HS-27A (cell line): ENCODE data around the gene RANGAP1.

Source experiments
- DNase-seq: peaks from one replicate; pipeline ENCODE4 v3.0.0-alpha.2; 2012; ENCODE audit warnings: low read depth, missing footprints

RANGAP1 gene

DNA sequence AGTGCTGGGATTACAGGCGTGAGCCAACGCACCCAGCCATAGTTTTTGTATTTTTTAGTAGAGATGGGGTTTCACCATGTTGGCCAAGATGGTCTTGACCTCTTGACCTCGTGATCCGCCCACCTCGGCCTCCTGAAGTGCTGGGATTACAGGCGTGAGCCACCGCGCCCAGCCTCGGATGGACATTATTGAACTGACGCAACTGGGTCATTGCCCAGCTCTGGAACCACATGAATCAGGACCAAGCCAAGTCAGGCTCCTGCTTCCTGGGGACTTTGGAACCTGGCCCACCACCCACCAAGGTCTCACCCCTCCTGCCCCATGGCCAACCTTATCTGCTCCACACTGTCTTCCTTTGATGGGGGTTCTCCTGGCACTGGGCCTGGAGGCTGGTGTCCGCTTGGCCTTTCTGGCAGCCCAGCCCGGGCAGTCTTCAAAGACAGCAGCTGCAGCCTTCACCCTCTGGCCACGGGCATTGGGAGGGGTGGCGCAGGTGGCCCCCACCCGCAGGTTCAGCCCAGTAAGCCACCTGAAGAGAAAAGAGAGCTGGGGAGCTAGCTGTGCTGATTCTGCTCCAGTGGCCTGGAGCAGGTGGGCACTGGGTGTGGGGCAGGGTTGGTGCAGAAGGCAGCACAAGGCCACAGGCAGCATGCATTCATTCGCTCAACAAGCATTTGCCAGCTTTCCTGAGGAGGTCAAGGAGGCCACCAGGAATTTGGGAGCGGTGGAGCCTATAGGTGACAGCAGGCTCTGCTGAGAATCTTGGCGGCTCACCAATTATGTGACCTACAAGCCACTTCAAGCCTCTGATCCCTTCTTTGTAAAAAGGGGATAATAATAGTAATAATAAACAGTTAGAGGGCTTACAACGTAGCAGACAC lies 50.9 kb downstream of the RANGAP1 start:
- DNase-seq: no peak

DNA sequence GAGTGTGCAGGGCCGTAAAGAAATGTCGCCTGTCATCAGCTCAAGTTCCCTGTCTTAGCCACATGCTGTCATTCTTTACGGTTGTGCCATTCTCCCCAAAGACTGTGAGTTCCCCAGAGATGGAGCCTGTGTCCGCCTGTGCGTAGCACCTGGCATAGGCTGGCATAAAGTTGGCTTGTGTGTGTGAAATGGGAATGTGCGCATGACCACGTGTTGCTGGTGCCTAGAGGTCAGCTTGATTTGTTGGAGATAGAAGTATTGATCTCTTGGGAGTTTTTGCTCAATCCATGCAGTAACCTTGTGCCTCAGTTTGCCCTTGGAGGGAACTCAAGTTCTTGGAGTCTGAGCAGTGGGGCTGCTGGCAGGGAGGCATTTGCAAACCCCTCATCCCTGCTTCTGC lies 54.6 kb downstream of the RANGAP1 start:
- DNase-seq: no peak

DNA sequence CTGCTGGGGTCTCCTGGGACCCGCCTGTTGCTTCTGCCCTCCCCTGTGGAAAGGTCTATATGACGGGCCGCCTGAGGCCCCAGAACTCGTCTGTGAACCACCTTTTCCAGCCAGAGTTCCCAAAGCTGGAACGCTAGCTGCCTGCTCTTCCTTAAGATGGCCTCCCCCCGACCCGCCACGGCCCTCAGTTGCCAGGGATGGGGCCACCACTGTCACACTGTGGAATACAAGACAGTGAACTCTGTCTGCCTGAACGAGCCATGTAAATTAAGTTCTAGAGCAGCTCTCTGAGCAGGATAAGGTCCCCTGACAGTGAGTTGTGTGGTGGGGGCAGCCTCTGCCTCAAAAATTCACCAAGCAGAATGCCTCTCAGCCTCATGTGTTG lies 55.6 kb downstream of the RANGAP1 start:
- no peak for DNase-seq

DNA sequence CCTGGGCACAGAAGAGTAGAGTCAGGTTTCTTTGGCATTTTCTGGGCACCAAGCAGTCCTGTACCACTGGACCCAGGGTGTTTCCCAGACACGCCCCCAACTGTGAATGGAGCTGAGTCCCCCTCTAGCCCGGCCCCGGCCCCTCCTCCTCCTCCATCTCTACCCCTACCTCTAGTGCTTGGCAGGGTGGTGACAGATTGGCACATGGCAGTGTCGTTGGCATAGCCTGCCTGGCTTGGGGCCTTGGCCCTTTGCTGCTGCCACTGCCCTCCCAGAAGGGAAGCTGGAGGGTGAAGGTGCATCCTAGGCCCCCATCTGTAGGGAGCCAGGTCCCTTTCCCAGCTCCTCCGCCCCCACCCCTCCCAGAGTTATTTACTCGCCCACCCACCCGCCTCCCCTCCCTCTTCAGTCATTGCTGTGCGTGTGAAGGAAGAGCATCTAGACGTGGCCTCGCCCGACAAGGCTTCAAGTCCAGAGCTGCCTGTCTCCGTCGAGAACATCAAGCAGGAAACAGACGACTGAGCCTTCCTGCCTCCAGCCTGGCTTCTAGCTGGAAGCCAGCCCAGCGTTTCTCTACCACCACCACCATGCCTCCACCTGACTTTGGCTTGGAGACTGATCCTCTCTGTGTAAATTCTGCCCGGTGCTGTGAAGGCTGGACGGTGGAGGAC lies 56.1 kb downstream of the RANGAP1 start:
- DNase-seq: no peak

DNA sequence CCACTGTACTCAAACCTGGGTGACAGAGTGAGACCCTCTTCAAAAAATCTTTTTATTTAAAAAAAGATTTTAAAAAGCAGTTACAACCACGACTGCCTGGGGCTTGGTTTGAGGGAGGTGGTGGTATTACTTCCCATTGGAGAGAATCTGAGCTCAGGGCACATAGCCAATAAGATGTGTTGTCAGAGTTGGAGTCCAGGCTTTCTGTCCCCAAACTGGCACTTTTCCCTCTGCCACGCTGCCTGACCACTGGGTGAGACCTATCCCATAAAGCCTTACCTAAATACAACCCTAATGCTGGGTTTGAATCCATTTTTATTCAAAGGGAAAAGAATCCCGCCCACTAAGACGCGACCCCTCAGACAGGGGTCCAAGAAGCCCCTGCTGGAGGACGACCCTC lies 56.8 kb downstream of the RANGAP1 start:
- DNase-seq: no peak

DNA sequence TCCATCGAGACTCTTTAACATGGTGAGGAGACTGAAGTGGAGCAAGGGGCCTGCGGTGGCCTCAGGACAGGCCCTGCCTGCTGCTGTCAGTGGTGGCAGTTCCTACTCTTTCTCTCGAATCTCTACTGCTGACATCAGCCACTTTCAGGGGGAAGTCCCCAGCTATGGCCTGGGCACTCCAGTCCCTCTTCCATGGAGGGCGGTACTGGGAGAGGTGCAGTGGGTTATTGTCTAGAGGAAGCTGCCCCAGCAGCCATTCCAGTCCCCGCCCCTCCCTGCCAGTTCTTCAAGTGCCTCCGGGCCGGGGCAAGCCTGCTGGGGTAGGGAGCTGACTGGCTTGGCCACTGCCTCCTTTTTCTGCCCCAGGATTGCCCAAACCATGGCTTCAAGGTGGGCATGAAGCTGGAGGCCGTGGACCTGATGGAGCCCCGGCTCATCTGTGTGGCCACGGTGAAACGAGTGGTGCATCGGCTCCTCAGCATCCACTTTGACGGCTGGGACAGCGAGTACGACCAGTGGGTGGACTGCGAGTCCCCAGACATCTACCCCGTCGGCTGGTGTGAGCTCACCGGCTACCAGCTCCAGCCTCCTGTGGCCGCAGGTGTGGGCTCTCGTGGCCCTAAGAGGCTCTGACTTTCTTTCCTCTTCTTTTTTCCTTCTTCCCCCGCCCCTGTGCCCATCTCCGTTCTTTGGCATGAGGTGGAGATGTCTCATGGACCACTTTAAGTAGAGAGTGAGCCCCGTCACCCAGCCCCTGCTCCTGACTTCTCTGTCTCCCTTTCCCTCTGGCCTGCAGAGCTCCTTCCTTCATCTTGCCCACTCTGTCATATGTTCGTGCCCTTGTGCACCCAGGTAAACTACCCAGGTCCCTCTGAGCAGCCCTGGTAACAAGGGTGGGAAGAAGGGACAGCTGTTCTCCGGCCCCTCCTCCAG lies 59.0 kb downstream of the RANGAP1 start:
- no peak for DNase-seq

DNA sequence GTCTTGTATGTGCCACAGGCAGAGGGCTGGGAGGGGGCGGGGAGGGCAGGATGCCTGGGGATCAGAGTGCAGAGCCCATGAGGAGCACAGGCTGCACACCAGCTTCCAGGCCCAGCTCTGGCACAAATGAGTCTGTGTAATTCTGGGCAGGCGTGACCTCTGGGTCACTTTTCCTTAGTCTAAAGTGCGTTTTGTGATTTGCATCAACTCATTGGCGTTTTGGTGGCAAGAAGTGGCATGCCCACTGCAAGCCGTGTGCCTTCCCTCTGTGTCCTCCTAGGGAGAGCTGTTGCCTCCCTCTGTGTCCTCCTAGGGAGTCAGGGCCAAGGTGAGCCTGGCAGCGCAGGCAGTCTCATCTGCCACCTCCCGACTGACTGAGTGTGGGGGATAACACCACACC lies 62.5 kb downstream of the RANGAP1 start:
- DNase-seq: no peak

DNA sequence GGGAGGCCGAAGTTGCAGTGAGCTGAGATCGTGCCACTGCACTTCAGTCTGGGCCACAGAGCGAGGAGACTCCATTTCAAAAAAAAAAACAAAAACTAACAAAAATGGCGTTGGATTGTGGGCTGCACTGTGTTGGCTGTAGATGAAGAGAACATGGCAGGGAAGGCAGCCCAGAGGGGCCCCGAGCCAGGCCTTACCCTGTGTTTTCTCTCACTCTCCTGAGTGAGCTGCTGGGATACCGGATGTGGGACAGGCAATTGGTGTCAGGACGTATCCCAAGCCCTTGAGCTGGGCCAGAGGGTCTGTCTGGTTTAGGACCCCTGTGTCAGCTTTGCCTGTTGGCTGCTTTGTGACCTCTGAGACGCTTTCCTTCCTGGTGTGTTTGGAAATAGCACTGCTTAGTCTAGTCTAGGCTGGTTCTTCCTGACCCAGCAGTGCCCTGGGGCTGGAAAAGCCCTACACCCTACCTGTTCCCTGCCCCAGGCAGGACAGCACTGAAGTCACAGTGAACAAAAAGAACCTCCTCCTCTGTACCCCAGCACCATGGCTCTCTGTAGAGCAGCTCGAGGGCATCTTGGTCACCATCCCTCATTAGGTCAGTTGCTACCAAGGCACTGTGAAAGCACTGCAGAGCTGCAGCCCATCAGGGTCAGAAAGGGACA lies 63.0 kb downstream of the RANGAP1 start:
- no peak for DNase-seq

DNA sequence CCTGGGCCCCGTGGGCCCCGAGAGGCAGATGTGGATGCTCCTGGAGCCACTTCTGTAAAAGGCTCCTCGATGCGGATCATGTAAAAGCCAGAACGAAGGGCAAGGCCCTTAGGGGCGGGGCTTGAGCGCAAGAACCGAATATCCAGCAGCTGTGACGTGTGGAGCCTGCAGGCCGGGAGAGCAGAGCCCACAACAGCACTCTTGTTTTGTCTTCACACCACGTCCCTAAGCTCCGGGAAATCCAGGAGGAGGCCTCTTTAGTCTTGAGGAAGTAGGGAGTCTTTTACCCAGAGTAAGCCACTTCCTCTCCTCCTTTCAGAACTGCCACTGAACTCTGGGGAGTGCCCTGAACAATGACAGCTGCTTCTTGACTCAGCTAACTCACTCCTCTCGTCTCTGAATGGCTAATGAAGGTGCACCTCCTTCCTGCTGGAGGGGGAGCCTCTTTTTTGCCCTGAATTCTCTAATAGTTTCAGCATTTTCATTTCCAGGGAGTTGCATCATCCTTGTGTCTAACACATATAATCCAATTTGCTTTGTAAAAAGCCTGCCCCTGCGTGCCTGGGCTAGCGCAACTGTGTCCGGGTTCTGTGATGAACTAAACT lies 68.3 kb downstream of the RANGAP1 start:
- DNase-seq: no peak

DNA sequence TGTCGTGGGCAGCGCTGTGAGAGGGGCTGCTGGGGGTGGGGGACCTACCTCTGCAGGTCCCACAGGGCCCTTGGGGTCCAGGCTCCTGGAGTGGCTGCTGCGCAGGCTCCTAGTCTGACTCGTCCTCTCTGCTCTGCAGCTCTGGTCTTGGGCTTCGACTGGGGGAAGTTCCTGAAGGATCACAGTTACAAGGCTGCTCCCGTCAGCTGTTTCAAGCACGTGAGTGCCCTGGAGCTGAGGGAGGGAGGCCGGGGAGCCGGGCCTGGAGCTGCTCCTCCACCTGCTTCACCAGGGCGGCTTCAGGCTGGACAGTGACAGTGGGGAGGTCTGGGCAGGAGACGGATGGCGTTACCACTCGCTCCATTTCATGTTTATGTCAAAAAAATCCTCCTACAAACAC lies 69.0 kb downstream of the RANGAP1 start:
- no peak for DNase-seq

DNA sequence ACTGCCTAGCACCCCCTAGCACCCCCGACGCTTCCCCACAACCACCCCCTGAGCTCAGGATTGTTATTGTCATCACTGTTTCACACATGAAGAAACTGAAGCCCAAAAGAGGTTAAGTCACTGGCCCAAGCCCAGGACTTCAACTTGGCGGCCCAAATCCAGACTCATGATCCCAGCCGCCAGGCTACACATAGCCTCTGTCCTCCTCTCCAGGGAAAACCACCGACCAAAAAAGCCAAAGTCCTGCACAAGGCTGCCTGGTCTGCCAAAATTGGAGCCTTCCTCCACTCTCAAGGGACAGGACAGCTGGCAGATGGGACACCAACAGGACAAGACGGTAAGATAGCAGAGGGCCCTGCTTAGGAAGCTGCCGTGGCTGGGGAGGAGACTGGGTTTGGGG lies 70.1 kb downstream of the RANGAP1 start:
- no peak for DNase-seq

DNA sequence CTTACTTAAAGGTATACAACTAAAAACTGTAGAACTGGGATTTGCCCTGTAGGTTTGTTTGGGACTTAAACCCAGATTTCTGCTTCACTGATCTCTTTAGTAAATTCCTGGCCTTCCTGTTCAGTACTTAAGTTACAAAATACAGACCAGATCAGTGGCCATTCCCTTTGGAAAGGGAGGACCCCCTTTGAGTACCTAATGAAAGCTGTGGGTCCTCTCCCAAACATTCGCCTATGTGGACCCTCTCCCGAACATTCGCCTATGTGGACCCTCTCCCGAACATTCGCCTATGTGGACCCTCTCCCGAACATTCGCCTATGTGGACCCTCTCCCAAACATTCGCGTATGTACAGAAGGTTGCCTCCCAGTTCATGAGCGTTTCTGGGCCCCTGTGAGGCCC lies 70.6 kb downstream of the RANGAP1 start:
- no peak for DNase-seq

DNA sequence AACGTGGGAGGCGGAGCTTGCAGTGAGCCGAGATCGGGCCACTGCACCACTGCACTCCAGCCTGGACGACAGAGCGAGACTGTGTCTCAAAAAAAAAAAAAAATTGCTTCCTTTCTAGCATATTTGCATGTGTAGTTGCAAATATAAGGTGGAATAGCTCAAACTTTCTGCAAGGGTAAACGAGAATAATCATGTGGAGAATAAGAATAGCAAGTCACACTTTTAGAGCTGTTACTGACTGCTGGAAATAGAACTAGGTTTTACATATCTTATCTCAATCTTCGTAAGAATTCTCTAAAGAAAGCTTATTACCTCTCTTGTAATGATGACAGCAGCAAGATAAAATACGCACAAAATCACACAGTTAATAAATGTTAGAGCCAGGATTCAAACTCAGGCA lies 79.3 kb downstream of the RANGAP1 start:
- no peak for DNase-seq

DNA sequence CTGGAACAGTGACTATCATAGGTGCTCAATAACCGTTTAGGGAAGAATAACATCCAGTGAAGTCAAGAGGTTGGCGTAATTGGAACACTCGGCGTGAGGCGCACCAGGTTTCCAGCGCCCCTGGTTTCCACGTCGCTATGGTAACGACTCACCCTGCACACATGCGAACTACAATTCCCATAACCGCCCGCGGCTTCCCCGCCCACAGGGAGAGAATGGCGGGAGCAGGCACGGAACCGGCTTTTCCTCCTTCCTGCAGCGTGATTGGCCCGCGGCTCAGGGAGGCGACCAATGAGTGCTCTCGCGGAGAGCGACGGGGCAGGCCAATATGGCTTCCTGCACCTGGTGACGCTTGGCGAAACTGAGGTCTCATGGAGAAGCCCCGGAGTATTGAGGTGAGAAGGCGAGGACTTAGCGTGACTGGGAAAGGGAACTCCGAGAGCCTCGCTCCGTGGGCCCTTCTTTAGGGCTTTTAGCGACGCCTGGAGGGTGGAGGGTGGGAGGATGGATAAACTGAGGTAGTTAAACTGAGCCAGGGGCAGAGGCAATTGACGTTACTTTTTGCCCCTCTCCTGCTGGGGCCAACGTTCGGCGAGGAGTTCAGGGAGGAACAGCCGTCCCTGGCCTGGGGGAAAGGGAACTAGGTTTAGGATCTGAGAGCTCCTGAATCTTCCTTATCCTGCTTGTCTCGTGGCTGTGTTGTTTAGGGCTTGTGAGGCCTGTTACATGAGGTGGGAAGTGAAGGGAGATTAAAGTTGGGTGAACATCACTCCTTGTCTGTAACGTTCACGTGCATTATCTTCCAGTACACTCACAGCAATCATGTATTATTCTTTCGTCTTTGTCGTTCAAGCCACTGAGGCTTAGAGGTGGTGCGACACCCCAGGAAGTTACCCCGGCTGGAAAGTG lies 80.7 kb downstream of the RANGAP1 start, which contains the start of gene L3MBTL2:
Gene L3MBTL2, plus strand, starts transcription at position 321 of the 909 bp plus-strand sequence. Its CDS starts 51 bp downstream, at position 372.
- peak; percentile 85 for DNase-seq

DNA sequence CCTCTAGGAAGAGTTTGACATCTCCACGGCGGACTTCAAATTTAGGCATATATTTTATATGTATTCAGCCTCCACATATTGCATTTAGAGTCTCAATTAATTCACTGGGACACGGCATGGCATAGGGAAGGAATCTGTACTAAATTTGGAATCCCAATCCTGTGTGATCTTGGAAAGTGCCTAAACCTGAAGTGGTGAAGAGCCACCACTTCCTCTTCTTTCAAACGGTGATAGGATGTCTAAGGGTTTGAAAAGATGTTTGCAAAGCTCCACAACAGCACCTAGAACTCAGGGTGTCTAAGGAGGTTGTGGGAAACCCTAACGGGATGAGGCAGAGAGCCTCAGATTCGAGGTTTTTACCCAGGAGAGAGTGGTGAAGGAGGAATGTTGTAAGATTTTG lies 81.9 kb downstream of the RANGAP1 start:
- DNase-seq: no peak

DNA sequence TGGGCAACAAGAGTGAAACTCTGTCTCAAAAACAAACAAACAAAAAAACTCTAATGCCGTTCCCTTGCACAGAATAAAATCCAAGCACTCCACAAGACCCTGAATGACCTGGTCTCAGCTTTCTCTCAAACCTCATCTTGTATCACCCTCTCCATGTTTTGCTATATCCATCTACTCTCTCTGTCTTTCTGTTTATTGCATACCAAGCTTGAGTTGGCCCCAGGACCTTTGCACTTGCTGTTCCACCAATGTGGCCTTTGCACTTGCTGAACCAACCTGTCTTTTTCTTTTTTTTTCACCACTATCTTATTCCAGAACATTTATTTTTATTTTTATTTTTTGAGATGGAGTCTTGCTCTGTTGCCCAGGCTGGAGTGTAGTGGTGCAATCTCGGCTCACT lies 82.9 kb downstream of the RANGAP1 start:
- DNase-seq: no peak

DNA sequence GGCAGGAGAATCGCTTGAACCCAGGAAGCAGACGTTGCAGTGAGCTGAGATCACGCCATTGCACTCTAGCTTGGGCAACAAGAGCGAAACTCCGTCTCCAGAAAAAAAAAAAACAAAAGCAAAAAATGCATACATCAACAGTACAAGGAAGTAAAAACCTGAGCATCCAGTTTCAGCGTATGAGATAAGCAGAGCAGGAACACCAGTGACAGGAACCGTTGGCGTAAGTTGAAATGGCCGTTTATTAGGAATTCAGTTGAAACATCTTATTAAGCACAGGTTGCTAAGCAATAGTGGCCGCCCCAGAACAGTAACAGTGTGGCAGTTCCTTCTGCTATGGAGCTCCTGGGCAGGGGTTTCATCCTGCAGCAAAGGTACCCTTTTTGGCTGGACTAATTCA lies 84.8 kb downstream of the RANGAP1 start:
- no peak for DNase-seq

DNA sequence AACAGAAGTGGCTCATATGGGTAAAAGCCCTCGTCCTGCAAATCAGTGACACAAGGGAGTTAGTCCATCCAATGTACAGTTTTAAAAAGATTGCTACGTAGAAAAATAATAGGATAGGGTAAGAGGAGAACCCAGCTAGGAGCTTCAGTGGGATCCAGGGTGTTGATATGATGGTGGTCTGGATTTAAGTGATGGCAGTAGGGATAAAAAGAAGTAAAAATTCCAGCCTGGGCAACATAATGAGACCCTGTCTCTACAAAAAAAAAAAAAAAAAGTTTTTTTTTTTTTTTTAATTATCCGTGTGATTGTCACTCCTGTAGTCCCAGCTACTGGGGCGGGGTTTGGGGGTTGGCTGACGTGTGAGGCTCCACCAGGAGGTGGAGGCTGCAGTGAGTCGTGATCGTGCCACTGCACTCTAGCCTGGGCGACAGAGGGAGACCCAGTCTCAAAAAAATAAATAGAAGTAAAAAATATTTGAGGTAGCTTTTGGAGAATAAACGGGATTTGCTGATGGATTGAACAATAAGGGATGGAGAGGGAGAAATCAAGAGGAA lies 87.9 kb downstream of the RANGAP1 start:
- DNase-seq: no peak

DNA sequence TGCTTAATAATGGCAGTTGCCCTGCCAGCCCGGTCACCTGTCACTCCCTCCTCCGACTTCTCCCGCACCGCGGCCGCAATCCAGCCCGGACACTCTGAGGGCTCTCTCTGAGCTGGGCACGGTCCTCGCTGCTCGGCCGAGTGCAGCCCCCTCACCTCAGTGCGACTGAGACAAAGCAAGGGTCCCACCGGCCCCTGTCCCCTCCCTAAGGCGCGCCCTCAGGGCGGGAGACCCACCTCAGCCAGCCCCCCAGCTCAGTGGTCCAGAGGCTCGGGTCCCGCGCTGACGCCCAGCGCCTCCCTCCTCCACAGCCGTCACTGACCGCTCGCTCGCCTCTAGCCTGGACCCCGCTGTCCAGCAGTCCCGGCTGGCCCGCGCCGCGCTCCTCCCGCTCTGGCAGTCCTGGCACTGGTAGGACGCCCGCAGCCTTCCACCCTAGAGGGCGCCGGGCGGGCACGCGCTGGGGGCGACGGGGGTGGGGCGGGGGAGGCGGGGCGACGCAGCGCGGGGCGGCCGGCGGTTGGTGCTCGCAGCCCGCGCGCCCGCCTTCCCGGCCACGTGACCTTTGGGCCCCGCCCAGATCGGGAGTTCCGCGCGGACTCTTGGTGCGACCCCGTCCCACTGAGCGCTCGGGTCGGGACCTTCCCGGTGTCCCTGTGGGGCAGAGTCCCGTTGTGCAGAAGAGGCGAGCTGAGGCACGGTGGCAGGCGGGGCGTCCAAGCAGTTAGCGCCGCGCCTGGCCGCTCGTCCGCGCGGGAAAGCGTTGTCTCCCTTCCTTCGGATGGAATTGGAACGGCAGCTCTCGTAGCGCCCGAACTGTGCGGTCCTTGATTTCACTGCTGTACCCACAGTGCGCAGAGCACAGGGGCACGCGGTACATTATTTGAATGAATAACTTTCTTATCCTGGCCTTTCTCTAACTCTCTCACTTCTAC lies 88.7 kb downstream of the RANGAP1 start:
- DNase-seq: peak; percentile 31
